Breast epithelium (tissue), 4 donors: ENCODE measurements around the gene CHRM3. TPM values are rescaled to one million over a fixed set of nuclear protein-coding genes. Genes with fewer than 3 reads are reported as not detected.

Experiments used
- DNase-seq, 2 donors: peaks; one replicate each; pipeline ENCODE4 v3.0.0-alpha.2; 2019; ENCODE audit warnings: low spot score in 2 of 2
- H3K27ac ChIP-seq, 2 donors: fragments of 200-600 bp; sonication (generic) in 1 of 2; one replicate each; pipeline ENCODE4 v1.5.1; 2016 to 2019; ENCODE audit warnings: mild to moderate bottlenecking in 1 of 2
- H3K27me3 ChIP-seq, 2 donors: fragments of 200-600 bp; sonication (generic) in 1 of 2; one replicate each; pipeline versions ENCODE4 v1.5.1 to v1.6.0; 2017 to 2019; ENCODE audit warnings: control low read depth in 1 of 2, mild to moderate bottlenecking in 1 of 2
- H3K36me3 ChIP-seq: fragments of 200-600 bp; one replicate; pipeline ENCODE4 v1.5.1; 2019
- H3K4me1 ChIP-seq, 2 donors: fragments of 200-600 bp; sonication (generic); one replicate each; pipeline ENCODE4 v1.5.1; 2016 to 2019; ENCODE audit warnings: control low read depth in 1 of 2
- H3K4me3 ChIP-seq, 3 donors: fragments of 200-600 bp; sonication (generic); 1 replicate in 2 of 3; 2 replicates in 1 of 3; pipeline ENCODE4 v1.5.1; 2016 to 2019; ENCODE audit warnings: mild to moderate bottlenecking in 3 of 3, moderate library complexity in 2 of 3
- H3K9me3 ChIP-seq, 2 donors: fragments of 200-600 bp; sonication (generic) in 1 of 2; one replicate each; pipeline ENCODE4 v1.5.1; 2016 to 2019; ENCODE audit warnings: control low read depth in 1 of 2
- CTCF ChIP-seq, 3 donors: fragments of 450-650 bp; IDR thresholded peaks; one replicate each; pipeline ENCODE4 v1.5.1; 2016 to 2017; ENCODE audit warnings: antibody characterized with exemption in 3 of 3, mild to moderate bottlenecking in 3 of 3, moderate library complexity in 3 of 3
- POLR2A ChIP-seq: fragments of 450-650 bp; IDR thresholded peaks from one replicate; pipeline ENCODE4 v1.6.1; 2016; ENCODE audit warnings: antibody characterized with exemption, mild to moderate bottlenecking, moderate library complexity
- POLR2AphosphoS5 ChIP-seq, 3 donors: sonication (generic); formaldehyde crosslinking; IDR thresholded peaks; one replicate each; pipeline ENCODE4 v1.6.1; 2017; ENCODE audit warnings: antibody characterized with exemption in 3 of 3
- intact Hi-C: fragments of 100-400 bp; cut with DNase I; formaldehyde crosslinking; loops from one replicate; pipeline ENCODE4 v1.15.1; 2023; ENCODE audit warnings: low total_unique reads
- total RNA-seq, 3 donors: library from RNA; depleted of rRNA; stranded (reverse); fragments of >200 nt; gene quantifications; one replicate each; pipeline ENCODE4 v1.1.0, GENCODE V29; 2016

The CHRM3 gene
- total RNA-seq, 3 donors from 2014 or later = 1.6 to 4.8 (median 4.6) TPM

DNA sequence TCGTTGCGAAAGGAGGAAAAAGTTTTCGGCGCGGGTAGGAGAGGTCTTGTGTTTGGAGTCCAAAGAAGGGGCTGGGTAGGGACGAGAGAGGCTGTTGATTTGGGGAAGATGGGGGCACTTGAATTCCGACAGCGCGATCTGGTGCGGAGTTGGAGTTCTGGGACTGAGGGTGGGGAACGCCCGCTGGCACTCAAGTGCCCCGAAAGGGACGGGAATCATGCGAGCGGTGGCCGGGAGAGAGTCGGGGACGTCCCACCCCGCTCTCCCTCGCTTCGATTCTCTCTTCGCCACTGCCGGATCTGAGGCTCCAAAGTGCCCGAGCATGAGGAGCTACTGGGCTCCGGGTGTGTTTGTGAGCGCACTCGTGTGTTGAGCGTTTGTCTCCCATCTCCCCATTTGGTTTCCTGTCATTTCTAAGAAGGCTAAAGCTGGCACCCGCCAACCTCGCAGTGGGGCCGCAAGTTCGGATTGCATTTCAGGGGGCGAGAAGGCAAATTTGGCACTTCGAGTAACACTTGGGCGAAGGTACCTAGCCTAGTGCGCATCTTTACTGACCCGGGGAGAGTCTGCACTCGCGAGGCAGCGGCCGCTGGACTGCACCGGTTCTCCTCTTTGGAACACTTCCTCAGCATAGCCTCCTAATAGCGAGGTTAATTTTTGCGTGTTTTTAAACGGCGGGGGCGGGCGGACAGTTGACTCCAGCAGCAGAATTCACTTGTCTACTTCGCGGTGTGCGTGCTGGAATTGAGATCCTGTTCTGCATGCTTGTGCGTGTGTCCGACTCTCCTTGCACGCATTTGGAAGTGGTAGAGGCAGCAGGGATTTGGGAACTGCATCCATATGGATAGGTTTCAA, 1.2 kb downstream of the CHRM3 start:
- H3K4me1 ChIP-seq = no peaks in the 10 kb centered on the region
- intact Hi-C loops = no loop called here
- no peak overlapping the region for H3K27ac ChIP-seq
- TF ChIP-seq POLR2A = no peak
- no peak for TF ChIP-seq CTCF (IDR thresholded peaks at IDR 0.05)
- TF ChIP-seq POLR2AphosphoS5 (IDR thresholded peaks at IDR 0.05) = no peak
- H3K9me3 ChIP-seq = no peaks in the 10 kb centered on the region
- peak overlapping the region; percentile 33 to 66 (median 59) for H3K4me3 ChIP-seq
- H3K36me3 ChIP-seq = no peaks in the 10 kb centered on the region
- DNase-seq = no peak
- peaks cover 0 to 27% of the 10 kb centered on the region in 2 donors for H3K27me3 ChIP-seq

DNA sequence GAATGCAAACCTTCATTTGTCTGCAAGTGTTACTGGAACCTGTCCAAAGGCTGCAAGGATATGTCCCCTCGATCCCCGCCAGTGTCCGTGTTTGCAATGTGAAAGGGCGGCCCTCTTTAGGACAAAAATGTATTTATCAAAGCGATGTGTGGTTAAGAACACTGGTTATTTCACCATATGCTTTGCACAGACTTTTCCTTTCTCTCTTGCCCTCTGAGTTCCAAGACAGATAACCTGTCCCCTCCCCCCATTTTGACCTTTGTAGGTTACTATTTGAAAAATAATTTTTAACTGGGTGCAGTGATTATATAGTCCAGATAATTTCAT, 1.8 kb downstream of the CHRM3 start:
- Histone ChIP-seq H3K4me3 (peak overlapping the region; percentile 33 to 66 (median 59)), H3K36me3 (no peaks in the 10 kb centered on the region), H3K9me3 (no peaks in the 10 kb centered on the region), H3K27ac (no peak overlapping the region), H3K27me3 (peaks cover 0 to 27% of the 10 kb centered on the region in 2 donors), H3K4me1 (no peaks in the 10 kb centered on the region)
- intact Hi-C loops = no loop called here
- TF ChIP-seq CTCF (IDR thresholded peaks at IDR 0.05) (no peak), POLR2A (no peak), POLR2AphosphoS5 (IDR thresholded peaks at IDR 0.05) (no peak)
- DNase-seq = no peak

- Histone ChIP-seq H3K4me3 (no peak overlapping the region), H3K9me3 (no peaks in the 10 kb centered on the region), H3K36me3 (no peaks in the 10 kb centered on the region), H3K27ac (no peak overlapping the region), H3K27me3 (peaks cover 0 to 27% of the 10 kb centered on the region in 2 donors), H3K4me1 (no peaks in the 10 kb centered on the region)
- intact Hi-C loops = no loop called here
- TF ChIP-seq POLR2A = no peak
- no peak for TF ChIP-seq POLR2AphosphoS5 (IDR thresholded peaks at IDR 0.05)
- TF ChIP-seq CTCF (IDR thresholded peaks at IDR 0.05) = no peak
- DNase-seq = no peak
Observed at GRCh38 chr1:239388578-239388977, 2.2 kb downstream of the CHRM3 start.

- Histone ChIP-seq H3K9me3 (no peaks in the 10 kb centered on the region), H3K27me3 (peaks cover 0 to 27% of the 10 kb centered on the region in 2 donors), H3K36me3 (no peaks in the 10 kb centered on the region), H3K27ac (no peak overlapping the region), H3K4me3 (no peak overlapping the region), H3K4me1 (no peaks in the 10 kb centered on the region)
- DNase-seq = no peak
- intact Hi-C loops = no loop called here
- no peak for TF ChIP-seq CTCF (IDR thresholded peaks at IDR 0.05)
- TF ChIP-seq POLR2AphosphoS5 (IDR thresholded peaks at IDR 0.05) = no peak
- TF ChIP-seq POLR2A = no peak
Observed at GRCh38 chr1:239389703-239390102, 3.3 kb downstream of the CHRM3 start.

GRCh38 chr1:239392271-239392670, 5.9 kb downstream of the CHRM3 start:
- no peak overlapping the region for H3K27ac ChIP-seq
- no peaks in the 10 kb centered on the region for H3K9me3 ChIP-seq
- DNase-seq = no peak
- no peak overlapping the region for H3K4me3 ChIP-seq
- H3K4me1 ChIP-seq = no peaks in the 10 kb centered on the region
- peaks cover 0 to 18% of the 10 kb centered on the region in 2 donors for H3K27me3 ChIP-seq
- intact Hi-C loops = no loop called here
- TF ChIP-seq POLR2AphosphoS5 (IDR thresholded peaks at IDR 0.05) (no peak), CTCF (IDR thresholded peaks at IDR 0.05) (no peak), POLR2A (no peak)
- no peaks in the 10 kb centered on the region for H3K36me3 ChIP-seq
